ENCODE measurements around the gene SOX6. TPM values are rescaled to one million over a fixed set of nuclear protein-coding genes. Genes with fewer than 3 reads are reported as not detected.

The SOX6 gene
- polyA plus RNA-seq, 4 donors, result 5.6 to 23.2 (median 21.1) TPM

- no peak for DNase-seq (ENCODE audit: low read depth in 4 of 4, low spot score in 3 of 4)
Observed at GRCh38 chr11:15977116-15977515, 379.2 kb downstream of the SOX6 start.

- DNase-seq (ENCODE audit: low read depth in 4 of 4, low spot score in 3 of 4), result no peak
Observed at GRCh38 chr11:15976433-15977045, 379.8 kb downstream of the SOX6 start.

GRCh38 chr11:15975742-15976141 is 380.6 kb downstream of the SOX6 start:
- DNase-seq (ENCODE audit: low read depth in 4 of 4, low spot score in 3 of 4), result no peak

GRCh38 chr11:15972838-15973237 is 383.5 kb downstream of the SOX6 start:
- no peak for DNase-seq (ENCODE audit: low read depth in 4 of 4, low spot score in 3 of 4)

DNA sequence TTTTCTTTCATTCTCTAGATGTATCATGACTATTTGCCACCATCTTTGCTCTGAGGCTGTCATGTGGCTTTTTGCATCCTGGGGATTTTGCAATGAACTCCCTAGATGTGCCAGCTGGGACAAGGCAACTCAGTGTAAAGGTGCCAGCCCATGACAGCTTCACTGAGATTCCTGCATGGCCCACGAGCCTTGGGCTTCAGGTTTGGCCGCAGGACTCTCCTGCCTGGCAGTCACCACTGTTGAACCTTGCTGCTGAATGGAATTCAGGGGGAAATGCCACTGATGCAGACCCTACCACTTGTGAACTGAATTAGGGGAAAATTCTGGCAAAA is 385.2 kb downstream of the SOX6 start:
- no peak for DNase-seq (ENCODE audit: low read depth in 4 of 4, low spot score in 3 of 4)

DNA sequence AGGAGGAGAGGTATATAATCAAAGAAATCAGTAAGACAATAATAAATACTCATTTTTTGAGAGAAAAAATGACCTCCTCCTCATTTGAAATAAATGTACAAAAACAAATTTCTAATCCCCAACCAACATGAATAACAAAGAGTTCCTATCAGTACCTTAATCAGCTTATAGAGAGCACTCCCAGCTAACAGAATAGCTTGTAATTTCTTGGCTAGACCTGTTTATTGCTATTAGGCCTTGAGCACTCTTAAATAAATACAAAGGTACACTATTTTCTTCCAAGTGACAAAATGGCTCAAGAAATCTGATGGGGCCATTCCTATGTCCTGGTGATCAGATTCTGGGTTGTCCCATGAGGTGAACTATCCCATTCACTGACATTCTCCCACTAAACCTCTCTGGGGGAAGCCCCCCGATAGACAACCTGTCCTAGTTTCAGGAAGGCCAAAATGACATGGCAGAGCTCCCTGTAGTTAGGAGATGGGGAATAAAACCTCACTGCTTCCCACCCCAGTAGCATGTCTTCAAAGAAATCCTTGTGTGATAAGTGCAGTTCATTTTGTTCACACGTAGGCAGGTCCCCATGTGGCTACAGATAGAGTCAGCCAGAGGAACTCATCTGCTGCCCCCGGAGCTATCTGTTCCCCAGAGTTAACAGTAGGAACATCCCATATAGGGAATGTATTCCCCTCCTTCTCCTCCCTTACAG is 385.7 kb downstream of the SOX6 start:
- DNase-seq (ENCODE audit: low read depth in 4 of 4, low spot score in 3 of 4), result no peak

DNA sequence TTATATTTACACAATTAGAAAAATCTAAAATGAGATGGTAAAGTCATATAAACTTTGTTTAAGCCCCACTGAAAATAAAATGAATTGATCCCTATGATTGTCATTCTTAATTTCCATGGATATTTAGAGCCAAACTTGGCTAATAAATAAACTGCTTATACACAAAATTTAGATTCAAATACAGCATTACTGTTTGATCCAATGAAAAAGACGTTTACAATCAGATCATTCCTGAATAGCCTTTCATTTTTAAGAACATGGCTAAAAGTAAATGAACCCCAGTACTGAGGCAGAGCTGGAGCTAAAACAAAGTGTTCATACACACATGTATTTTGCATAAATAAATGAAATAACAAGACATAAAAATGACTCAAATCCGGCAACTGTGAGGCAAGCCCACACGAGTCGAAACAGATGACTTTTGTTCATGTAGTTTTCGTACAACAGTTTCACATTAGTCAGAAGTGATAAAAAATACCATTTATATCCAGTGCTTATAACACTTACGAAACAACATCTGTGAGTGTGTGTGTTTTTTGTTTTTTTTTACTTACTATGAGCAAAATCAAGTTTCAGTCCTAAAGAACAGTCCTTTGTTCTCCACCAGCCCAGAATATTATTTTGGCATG is 386.5 kb downstream of the SOX6 start:
- DNase-seq (ENCODE audit: low read depth in 4 of 4, low spot score in 3 of 4), result no peak

GRCh38 chr11:15969281-15969680 is 387.1 kb downstream of the SOX6 start:
- no peak for DNase-seq (ENCODE audit: low read depth in 4 of 4, low spot score in 3 of 4)

DNA sequence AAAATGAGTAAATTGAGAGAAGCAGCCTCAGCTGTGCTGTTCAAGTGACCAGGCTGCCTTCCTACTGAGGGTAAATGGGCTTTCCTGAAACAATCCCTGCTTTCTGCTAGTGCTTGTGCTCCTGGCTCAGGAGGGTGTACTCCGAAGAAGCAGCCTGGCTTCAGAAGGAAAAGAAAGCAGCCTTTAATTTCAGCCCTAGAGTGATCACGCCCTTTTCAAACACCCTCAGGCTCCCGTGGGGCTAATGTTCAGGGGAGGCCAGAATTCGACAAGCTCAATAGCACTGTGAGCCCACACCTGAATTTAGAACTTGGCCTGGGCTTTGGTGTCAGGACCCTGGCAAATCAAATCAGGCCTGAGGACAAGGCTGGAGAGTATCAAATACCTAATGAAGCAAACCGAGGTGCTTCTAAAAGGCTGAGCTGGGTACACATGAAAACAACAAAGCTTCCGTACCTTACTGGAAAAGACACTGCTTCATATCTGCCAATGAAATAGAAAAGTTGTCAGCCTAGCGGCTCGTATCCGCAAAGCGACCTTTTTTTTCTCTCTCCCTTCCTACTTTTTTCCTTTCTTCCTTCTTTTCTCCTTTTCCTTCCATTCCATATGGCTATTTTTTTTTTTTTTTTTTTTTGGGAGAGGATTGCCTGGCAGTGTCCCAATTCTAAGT is 387.8 kb downstream of the SOX6 start:
- DNase-seq (ENCODE audit: low read depth in 4 of 4, low spot score in 3 of 4), result no peak

DNA sequence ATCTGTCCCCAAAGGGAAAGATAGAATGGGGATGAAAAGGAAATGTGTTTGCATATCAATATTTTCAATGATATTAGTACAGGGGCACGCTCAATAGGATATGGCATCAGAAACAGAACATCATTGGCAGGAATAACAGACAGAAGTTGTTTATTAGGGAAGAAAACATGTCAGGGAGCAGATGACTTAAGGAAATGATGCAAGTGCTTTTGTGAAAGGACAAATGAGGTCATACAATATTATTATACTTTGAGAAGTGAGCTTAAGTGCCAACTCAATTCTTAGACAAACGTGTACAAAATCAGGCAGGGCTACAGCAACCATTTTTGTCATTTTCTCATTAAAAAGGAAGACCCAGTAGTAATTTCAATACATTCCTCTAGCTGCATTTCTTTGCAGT is 388.4 kb downstream of the SOX6 start:
- DNase-seq (ENCODE audit: low read depth in 4 of 4, low spot score in 3 of 4), result no peak

DNA sequence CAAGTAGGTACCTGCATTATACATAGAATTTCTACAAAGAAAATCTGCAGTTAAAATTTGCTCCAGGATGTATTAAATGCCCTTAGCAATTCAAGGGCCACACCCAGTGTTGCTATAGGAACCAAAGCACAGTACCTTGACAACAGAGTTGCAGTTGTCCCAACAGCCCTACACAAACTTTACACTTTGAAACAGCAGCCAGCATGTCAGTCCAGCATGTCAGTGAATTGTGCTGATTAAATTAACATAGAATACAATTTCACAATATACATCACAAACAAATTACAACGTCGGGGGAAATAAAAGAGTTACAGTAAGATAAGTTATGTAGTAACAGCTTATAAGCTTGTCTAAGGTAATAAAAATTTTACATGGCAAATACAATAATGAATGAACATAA is 389.2 kb downstream of the SOX6 start:
- no peak for DNase-seq (ENCODE audit: low read depth in 4 of 4, low spot score in 3 of 4)

- no peak for DNase-seq (ENCODE audit: low read depth in 4 of 4, low spot score in 3 of 4)
Observed at GRCh38 chr11:15965562-15966250, 390.6 kb downstream of the SOX6 start.

DNA sequence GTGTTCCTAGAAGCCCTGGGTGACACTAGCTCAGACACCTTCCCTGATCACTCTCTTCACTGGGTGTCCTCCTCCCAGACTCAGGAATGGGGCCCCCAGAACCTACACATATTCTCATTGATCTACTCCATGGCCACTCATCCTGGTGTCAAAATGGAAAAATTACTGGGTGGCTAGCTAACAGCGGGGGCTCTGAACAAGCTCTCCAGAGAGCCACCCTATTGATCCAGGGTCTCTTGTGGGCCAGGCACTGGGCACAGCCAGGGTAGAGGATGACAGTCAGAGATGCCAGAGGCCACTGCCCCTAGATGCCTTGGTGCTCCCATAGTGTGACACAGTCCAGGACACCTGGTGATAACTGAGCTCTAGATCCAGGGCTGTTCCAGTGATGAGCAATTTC is 393.1 kb downstream of the SOX6 start:
- DNase-seq (ENCODE audit: low read depth in 4 of 4, low spot score in 3 of 4), result no peak

DNA sequence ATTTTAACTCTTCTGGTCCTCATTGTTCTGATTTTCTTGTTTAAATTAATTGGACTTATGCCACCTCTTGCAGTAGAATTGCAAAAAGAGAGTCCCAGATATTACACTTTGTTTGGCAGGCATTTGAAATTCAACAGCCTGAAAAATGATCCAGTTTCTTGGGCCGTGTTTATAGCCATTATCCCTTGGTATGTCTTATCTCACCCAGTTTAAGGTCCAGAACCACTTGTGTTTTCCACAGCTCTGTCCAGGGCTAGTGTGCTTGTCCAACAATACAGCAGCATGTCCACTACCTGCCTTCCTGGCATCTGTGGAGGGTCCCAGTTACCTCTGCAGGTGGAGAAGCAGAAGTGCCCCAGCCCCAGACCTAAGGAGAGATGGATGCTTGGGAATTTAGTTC is 397.4 kb downstream of the SOX6 start:
- no peak for DNase-seq (ENCODE audit: low read depth in 4 of 4, low spot score in 3 of 4)

GRCh38 chr11:15957234-15957633 is 399.1 kb downstream of the SOX6 start:
- DNase-seq (ENCODE audit: low read depth in 4 of 4, low spot score in 3 of 4), result no peak

DNA sequence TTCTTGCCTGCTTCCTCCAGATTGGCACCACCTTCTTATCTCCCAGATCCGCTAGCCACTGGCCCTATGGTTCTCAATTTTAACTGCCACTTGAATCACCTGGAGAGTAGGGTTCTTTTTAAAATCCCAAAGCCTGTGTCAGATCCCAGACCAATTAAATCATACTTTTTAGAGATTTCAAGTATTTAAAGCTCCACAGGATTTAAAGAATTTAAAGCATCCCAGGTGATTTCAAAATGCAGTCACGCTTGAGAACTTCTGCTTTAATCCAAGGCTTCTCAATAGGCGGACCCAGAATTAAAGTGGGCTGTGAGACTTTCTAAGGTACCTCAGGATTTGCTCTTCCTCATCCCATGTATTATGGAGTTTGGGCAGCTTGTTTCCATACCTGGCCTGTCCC is 400.0 kb downstream of the SOX6 start:
- no peak for DNase-seq (ENCODE audit: low read depth in 4 of 4, low spot score in 3 of 4)

- DNase-seq (ENCODE audit: low read depth in 4 of 4, low spot score in 3 of 4), result no peak
Observed at GRCh38 chr11:15955595-15955994, 400.8 kb downstream of the SOX6 start.

DNA sequence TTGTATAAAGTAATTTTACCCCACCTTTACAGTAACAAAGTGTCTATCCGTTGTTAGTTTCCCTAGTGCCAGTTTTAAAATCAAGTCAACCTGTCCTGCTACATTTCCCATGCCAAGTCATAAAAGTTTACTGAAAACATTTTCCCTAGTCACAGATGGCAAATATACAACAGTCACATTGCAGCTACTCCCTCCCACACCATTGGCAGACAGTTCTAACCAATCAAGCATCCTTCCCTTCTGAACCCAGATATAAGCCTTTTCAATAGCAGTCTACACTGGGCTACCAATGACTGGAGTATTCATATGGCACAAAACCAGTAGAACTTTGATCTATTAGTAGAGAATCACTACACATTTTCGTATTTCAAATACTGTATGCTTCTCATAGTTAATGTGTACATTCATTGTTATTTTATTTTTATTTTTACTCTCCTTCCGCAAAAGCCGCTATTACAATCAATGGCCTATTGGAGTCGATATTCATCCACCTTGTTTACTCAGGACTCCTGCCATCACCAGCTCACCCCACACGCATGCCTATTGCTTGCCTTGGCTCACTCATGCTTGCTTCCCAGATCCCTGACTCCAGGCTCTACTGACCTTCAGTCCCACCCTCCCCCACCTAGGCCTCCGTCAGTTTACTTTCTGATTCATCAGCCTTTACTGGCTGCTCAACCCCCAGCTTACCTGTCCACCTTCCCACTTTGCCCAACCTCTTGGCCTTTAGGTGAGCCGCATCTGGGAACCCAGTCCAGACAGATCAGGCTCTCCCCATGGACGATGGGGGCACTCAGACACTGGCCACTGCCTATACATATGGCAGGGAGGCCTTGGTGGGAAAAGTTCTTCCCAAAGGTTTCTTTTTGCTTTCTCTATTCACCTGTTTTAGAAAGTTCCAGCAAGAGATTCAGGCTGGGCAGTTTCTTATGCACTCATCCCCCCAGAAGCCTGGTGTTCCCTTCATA is 408.4 kb downstream of the SOX6 start:
- DNase-seq (ENCODE audit: low read depth in 4 of 4, low spot score in 3 of 4), result no peak

DNA sequence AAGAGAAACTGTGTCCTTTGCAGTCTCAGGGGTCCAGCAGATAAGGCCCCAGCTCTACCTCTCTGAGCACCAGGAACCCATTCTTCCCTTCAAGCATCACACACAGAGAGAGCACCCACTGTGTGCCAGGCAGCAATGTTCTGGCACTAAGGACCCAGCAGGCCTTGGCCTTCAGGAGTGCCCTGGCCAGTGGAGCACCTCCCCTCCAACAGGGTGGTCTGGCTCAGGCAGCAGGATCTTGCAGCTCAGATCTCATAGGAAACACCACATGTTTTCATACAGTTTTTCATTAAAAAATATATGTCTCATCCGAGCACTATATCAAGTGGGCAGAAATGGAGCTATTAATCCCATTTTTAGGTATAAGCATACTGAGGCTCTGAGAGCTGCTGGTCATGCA is 410.6 kb downstream of the SOX6 start:
- DNase-seq (ENCODE audit: low read depth in 4 of 4, low spot score in 3 of 4), result no peak

DNA sequence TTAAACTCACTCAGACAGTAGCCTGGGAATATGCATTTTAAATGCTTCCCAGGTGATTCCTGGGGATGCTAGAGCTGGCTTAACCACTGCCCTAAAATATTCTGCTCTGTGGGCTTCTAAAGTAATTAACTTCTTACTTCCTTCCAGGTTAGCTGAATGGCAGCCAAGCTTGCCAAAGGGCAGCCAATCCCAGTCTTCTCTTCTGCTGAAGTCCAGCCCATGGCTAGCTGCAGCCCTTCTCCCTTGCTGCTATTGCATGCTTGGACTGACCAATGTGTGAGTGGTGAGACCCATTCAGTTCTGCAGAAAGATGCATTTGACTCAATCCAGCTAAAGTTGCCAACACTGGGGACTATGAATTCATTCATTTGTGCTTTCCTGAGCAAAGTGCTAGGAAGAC is 411.9 kb downstream of the SOX6 start:
- no peak for DNase-seq (ENCODE audit: low read depth in 4 of 4, low spot score in 3 of 4)
